HG03378 (cell line): Measurements from ENCODE around the gene ZNF555.
"Not testable (repeated sequence)": the region's sequence is repeated elsewhere in the genome, so short reads cannot be mapped to it uniquely, and the experiment has no call there.

Source experiments
- ATAC-seq: cut with Tn5 transposase; IDR thresholded peaks from one replicate; pipeline ENCODE4 v1.9.1; 2021; ENCODE audit warnings: mild to moderate bottlenecking, moderate library complexity; ENCODE audit not compliant: unreplicated experiment

The ZNF555 gene

DNA sequence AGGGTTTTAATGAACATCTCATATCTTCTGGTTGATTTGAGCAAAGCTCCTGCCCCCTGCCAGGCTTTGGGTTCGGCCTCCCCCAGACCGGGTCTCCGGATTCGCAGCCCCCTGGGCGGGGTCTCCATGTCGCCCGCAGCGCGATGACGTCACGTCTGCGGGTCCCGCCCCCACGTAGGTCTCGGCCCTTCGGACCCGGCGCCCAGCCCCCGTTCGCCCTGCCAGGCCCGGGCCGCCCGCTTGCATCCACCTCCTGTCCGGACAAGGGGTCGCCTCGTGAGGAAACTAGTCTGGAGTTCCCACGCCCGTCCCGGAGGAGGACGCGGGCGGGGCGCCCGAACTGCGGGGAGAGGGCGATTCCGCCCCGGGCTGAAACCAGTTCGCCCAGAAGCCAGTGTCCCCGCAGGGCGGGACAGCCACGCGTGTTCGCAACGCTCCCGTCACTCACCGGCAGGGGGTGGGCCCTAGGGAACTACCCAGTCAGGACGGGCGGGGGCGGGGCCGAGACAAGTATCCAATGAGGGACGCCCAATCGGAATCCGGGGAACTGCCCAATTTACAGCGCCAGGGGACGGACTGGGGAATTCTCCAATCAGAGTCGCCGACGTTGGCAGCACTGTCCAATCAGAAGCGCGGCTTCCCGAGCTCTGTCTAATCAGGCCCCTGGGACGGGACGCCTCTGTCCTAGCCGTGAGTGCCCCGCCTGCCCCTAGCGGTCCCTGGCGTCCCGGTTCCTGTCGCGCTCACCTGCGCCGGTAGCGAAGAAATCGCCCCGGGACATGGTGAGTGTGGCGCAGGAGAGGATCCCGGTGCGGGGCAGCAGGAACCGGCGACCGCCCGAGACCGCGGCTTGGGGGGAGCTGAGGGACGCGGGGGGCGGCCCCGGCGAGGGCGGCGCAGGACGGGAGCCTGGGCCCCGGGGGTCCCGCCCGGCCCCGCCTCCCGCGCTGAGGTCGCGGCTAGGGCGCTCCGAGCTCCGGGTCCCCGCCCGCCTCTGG is at the start of gene ZNF555:
ZNF555 (plus strand) TSS at position 682 of the 998 bp plus-strand sequence; CDS start at position 780, 98 bp downstream.
- peak; percentile 94 for ATAC-seq

DNA sequence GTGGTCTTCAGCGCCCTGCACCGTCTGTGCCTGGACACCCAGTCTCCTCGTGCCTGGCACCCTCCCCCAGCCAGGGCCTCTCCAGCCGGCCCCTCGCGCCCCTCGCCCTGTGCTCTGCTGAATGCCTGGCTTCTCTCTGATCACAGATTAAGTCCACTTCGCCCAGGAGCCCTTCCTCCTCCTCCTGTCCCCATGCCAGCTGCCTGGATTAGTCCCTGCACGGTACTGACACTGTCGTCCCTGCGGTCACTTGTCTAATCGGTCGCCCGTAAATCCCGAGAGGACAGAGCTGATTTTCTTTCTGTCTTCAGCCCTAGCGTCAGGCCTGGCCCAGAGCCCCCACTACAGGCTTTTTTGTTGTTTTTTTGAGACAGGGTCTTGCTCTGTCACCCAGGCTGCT is 49.4 kb upstream of the ZNF555 start:
- no peak for ATAC-seq

DNA sequence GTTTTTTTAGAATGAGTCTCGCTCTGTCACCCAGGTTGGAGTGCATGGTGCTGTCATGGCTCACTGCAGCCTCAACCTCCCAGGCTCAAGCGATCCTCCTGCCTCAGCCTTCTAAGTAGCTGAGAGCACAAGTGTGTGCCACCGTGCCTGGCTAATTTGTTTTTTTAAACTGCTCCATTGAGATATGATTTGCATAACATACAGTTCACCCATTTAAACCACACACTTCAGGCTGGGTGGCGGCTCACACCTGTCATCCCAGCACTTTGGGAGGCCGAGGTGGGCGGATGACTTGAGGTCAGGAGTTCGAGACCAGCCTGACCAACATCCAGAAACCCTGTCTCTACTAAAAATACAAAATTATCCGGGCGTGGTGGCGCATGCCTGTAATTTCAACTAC is 48.6 kb upstream of the ZNF555 start:
- not testable (repeated sequence) for ATAC-seq

DNA sequence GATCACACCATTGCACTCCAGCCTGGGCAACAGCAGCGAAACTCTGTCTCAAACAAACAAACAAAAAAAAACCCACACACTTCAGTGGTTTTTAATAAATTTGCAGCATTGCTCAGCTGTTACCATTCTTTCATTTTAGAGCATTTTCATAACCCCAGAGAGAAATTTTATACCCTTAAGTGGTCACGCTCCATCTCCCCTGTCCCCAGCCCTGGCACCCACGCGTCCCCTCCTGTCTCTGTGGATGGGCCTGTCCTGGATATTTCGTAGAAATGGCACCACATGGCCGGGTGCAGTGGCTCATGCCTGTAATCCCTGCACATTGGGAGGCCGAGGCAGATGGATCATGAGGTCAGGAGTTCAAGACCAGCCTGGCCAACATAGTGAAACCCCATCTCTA is 48.1 kb upstream of the ZNF555 start:
- no peak for ATAC-seq

DNA sequence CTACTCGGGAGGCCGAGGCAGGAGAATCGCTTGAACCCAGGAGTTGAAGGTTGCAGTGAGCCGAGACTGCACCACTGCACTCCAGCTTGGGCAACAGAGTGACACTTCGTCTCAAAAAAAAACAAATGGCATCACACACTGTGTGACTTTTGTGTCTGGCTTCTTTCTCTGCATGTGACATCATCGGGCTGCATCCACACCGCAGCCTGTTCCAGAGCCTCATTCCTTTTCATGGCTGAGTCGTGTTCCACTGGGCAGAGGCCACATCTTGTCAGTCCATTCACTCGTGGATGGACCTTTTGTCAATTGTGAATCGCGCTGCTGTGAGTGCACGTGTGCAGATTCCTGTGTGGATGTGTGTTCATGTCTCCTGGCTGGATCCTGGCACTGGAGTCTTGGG is 47.7 kb upstream of the ZNF555 start:
- no peak for ATAC-seq

DNA sequence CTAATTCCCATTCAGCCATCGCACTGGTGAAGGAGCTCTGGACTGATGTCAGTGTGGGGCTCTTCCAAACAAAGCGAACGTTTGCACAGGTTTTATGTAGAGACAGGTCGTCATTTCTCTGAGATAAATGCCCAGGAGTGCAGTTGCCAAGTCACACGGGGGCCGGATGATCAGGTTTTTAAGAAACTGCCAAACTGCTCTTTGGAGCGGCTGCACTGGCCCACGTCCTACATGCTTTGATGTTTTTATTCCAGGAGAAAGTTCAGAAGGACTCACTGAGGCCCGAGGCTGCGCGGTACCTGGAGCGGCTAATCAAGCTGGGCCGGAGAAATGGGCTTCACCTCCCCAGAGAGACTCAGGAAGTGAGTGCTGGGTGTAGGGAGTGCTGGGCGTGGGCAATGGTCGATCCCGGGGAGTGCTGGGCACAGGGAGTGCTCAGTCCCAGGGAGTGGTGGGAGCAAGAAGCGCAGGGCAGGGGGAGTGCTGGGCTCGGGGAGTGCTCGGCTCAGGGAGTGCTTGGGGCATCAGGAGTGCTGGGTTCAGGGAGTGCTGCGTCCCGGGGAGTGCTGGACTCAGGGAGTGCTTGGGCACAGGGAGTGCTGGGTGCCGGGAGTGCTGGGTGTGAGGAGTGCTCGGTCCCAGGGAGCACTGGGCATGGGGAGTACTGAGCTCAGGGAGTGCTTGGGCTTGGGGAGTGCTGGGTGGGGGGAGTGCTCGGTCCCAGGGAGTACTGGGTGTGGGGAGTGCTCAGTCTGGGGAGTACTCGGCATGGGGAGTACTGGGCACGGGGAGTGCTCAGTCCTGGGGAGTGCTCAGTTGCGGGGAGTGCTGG is 45.2 kb upstream of the ZNF555 start:
- no peak for ATAC-seq

DNA sequence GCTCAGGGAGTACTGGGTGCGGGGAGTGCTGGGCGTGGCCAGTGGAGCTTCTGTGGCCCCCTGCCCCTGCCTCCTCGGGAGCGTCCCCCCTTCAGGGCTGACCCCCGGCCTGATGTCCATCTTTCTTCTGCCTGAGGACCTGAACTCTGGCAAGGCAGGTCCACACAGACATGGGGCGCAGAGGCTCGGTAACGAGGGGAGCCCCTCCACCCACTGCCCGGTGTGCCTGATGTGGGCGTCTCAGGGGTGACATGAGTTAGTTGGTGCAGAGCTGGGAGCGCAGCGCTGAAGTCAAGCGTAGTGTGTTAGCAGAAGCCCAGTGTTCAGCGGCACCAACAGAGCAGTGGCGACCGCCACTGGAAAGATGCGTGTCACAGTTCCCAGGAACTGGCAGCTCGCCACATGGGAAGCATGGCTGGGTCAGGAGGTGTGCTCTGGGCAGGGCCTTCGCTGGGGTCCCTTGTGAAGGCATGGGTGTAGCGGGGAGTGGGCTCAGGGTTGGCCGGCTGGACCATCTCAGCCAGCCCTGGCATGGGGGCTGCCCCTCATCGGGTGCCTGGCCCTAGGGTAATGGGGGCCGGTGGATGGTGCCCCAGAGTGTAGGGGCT is 44.5 kb upstream of the ZNF555 start:
- no peak for ATAC-seq

DNA sequence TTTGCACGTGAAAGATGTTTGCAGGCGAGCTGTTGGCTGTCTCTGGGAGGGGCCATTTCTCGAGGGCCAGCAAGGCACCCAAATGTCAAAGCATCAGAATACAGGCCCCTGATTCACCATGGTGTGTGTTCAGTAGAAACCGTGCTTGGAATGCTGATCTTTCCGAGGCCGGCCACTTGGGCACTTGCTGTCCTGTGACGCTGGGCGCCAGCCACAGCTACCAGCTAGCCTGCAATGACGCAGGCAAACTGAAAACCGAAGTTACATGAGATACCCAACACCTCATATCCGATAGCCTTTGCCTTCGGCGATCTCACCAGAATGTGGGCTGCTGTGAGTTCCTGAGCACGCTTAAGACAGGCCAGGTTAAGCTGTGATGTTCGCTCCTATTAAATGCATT is 44.0 kb upstream of the ZNF555 start:
- ATAC-seq, result no peak

DNA sequence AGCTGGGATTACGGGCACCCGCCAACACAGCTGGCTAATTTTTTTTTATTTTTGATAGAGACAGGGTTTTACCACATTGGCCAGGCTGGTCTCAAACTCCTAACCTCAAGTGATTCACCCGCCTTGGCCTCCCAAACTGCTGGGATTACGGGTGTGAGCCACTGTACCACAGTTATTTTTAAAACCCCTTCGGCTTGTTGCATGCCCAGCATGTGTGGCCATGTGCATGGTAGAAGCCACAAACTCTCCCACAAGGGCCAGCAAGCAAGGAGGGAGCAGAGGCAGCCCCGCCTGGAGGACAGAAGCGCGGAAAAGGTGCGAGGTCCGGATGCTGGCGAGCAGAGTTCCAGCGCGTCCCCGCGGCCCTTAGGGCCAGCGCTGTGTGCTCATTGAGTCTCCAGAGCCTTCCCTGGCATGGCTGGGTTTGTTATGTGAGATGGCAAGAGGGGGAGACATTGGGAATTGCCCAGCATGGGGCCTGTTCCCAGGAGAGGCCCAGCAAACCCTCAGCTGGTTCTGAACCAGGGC is 43.1 kb upstream of the ZNF555 start:
- ATAC-seq, result no peak

DNA sequence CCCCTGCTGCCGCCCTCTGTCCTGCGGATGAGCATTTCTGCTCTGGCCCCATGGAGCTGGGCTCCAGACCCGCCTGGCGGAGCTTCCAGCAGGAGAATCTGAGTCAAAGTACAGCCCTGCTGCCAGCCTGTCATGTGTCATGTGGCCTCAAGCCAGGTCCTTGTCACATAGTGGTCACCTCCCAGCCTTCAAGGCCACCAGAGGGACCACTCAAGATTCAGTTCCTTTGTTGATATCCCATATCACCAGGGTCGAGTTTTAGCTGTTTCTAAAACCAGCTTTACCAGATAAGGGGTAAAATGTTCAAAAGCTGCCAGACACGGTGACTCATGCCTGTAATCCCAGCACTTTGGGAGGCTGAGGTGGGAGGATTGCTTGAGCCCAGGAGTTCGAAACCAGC is 42.5 kb upstream of the ZNF555 start:
- ATAC-seq, result no peak

DNA sequence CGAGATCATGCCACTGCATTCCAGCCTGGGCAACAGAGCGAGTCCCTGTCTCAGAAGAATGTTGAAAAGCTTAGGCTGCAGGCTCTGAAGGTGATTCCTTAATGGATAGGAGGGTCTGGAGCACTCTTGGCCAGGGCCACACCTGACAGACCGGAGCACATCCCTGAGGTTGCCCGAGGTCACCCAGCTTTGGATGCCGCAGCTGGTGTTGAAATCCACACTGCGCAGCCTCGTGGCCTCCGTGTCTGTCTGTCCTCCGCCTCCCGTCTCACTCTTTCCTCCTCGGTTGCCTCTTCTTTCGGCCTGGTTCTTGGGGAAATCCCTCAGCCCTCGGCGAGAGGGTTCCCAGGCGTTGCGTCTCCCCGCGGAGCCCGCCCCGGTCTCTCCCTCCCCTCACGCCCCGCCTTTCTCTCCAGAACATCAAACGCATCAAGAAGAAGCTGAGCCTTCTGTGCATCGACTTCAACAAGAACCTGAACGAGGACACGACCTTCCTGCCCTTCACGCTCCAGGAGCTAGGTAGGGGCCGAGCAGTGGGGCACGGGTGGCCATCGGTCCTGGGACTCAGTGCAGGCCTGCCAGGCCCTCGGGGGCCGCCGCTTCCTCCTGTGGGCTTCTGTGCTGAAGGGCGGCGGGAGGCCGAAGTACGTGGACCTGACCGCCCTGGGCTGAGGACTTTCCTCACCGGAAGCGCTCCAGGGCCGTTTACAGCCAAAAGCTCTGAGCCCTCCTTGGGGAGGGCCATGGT is 41.8 kb upstream of the ZNF555 start:
- ATAC-seq, result no peak

DNA sequence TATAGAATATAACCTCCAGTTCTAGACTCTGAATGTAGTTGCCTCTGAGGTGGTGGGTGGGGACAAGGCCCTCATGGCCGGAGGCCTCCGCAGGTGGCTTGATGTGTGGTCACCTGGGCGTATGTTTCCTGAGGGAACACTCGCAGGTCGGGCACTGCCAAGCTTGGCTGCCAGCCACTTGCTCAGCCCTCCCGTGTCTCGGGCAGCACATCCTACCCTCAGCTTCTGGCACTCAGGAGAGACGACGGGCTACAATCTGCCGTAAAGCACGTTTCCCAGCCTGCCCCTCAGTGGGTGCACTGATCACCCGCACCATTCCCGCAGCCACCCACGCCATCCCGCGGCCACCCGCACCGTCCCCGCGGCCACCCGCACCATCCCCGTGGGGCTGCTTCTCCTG is 40.8 kb upstream of the ZNF555 start:
- ATAC-seq, result no peak

DNA sequence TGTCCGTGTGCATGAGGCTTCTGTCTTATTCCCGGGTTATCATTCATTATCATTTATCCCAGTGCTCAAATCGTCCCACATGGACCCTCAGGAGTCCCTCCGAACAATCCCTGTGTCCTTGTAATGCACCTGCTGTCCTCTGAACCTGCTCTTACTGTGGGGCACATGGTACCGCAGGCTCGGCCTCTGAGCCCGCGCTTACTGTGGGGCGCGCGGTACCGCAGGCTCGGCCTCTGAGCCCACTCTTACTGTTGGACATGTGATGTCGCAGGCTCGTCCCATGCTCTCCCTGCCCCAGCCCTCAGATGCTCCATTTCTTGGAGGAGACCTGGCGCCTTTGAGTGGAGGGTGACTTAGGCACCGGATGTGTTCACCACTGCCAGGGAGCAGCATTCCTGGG is 38.4 kb upstream of the ZNF555 start:
- no peak for ATAC-seq

DNA sequence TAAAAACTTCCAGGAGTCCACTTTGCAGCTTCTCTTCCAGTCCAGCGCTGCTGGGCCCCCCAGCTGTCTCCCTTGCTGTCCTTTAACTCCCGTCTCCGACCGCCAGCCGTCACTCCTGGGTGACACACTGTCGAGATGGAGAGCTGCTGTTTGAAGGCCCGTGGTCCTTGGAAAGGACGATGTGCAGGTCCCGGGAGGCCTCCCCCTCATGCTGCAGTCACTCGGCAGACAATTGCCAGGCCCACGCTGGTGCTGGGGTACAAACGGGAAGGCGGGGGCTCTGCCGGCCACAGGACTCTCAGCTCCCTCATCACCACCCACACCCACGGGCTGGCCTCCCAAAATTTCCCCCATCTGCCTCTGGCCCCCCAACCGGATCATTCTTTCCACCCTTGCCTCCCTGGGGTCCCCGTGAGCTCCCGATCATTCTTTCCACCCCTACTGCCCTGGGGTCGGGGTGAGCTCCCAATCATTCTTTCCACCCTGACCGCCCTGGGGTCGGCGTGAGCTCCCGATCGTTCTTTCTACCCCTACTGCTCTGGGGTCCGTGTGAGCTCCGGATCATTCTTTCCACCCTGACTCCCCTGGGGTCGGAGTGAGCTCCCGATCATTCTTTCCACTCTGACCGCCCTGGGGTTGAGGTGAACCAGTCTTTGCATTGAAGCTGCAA is 37.7 kb upstream of the ZNF555 start:
- no peak for ATAC-seq

DNA sequence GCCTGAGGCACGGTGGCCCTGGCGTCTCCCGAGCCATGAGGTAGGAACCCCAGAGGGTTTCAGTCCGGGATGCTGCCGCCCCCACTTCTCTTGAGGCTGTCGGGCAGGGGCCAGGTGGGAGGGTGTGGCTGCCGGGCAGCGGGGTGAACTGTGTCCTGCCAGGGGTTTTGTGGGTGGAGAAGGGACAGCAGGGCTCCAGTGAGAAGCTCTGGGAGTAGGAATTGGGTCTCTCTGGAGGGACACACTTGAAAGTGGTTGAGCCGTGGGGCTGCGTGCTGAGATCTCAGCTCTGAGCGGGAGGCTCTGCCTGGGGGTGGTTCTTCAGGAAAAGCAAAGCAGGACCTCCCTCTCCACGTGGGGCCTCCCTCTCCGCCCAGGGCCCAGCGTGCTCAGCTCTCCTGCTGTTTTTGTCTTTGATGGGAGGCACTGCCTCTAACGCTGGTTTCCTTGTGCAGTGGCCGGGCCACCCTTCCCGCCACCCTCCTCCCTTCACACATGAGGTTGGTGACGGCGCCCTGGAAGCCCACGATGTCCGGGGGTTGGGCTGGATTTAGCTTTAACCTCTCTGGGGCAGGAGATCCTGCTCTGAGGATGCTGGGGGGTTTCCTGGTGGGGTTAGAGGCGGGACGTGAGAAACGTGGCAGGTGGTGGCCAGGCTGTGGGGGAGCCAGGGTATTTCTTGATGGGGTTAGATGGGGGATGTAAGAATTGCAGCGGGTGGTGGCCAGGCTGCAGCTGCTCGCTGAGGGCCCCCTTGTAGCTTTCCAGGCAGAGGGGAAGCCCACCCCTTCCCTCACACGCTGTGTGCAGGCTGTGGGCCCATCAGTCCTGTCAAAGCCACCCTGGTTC is 36.9 kb upstream of the ZNF555 start:
- no peak for ATAC-seq

DNA sequence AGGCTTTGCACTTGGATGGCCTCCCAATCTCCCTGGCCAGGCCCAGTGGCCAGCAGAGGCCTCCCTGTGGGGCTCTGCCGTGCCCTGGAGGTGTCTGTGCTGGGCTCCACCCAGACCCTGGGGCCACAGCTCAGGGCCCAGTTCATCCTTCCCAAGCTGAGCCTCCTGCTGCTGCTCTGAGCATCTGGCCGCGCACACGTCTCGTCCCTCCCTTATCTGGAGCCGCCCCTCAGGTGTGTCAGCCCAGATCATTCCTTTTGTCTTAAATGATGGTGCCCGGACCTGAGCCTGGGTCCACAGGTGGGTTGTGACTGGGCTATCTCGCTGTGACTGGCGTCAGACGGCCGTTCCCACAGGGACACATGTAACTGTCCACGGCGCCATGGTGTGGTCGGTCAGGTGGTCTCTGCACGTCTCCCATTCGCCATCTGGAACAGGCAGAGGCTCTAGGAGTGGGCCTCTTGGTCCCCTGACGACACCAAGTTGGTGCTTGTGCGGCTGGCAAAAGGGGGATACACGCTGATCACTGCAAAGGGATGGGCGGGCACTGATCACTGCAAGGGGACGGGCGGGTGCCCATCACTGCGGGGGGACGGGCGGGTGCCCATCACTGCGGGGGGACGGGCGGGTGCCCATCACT is 35.9 kb upstream of the ZNF555 start:
- no peak for ATAC-seq

DNA sequence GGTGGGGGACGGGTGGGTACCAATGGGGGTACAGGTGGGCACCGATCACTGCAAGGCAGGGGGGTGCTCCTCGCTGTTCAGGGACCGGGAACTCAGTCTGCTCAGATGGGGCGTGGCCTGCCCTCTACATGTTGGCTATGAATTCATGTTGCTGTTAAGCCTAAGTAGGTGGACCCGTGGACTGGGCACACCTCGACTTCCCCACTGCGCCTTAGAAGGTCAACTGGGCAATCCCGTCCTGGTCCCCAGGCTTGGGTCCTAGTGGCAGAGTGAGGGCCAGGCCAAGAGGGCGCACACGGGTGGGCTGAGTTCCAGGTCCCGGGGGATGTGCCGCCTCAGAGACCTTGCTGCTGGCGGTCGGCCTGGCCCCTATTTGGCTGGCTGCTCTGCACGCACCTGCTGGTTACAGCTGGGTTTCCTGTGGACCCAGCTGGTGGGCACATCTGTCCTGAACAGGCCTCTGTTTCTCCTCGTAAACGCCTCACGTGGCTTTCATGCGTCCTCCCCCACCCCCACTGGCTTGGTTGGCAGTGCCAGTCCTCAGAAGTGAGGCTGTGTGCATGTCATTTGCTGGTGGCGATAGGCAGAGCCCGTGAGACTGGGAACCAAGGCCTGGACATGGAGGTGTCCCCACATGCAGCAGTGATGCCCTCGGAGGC is 35.2 kb upstream of the ZNF555 start:
- no peak for ATAC-seq
